HEK293T (cell line): Measurements from ENCODE around the gene PHKB.

ENCODE experiments used
- FOXK2 ChIP-seq: fragments of 450-650 bp; IDR thresholded peaks from 2 replicates; pipeline ENCODE4 v1.6.1; 2016; ENCODE audit warnings: mild to moderate bottlenecking
- PKNOX1 ChIP-seq: fragments of 450-650 bp; IDR thresholded peaks from 2 replicates; pipeline ENCODE4 v1.6.1; 2016
- SP1 ChIP-seq: fragments of 450-650 bp; IDR thresholded peaks from 2 replicates; pipeline ENCODE4 v1.6.1; 2017
- SUZ12 ChIP-seq: fragments of 450-650 bp; IDR thresholded peaks from 2 replicates; pipeline ENCODE4 v1.6.1; 2016; ENCODE audit warnings: mild to moderate bottlenecking

- TF ChIP-seq FOXK2: no peak
- TF ChIP-seq SP1: no peak
- no peak for TF ChIP-seq SUZ12
- TF ChIP-seq PKNOX1: no peak
These were observed 166.0 kb downstream of the PHKB start for GRCh38 chr16:47627085-47627639.
